SU-DHL-6 (cell line): ENCODE data around the gene ZNF654.

ENCODE experiments used
- H2AFZ ChIP-seq: fragments of 200-600 bp; sonication (generic); 2 replicates; pipeline ENCODE4 v1.6.1; 2014; ENCODE audit warnings: low read depth, mild to moderate bottlenecking, moderate library complexity, mixed read lengths, antibody characterized with exemption, low read length; ENCODE audit not compliant: severe bottlenecking
- H3F3A ChIP-seq: fragments of 200-600 bp; shearing (Covaris generic); 2 replicates; pipeline ENCODE4 v1.6.0; 2016; ENCODE audit warnings: antibody characterized with exemption, mild to moderate bottlenecking; ENCODE audit not compliant: insufficient read depth
- H3K27ac ChIP-seq: fragments of 200-600 bp; sonication (generic); 2 replicates; pipeline ENCODE4 v1.5.1; 2016; ENCODE audit warnings: low read depth, mild to moderate bottlenecking, low read length, moderate library complexity, mixed read lengths
- H3K27me3 ChIP-seq: fragments of 200-600 bp; sonication (generic), shearing (Covaris generic); 2 replicates; pipeline ENCODE4 v1.6.0; 2014; ENCODE audit warnings: mild to moderate bottlenecking, low read length
- H3K36me3 ChIP-seq: fragments of 200-600 bp; sonication (generic); 2 replicates; pipeline ENCODE4 v1.6.1; 2014; ENCODE audit warnings: mild to moderate bottlenecking, low read length, mixed read lengths
- H3K4me2 ChIP-seq: fragments of 300-600, 200-600 bp; shearing (Covaris generic), sonication (generic); 2 replicates; pipeline ENCODE4 v1.6.0; 2014; ENCODE audit warnings: low read length, low read depth, mild to moderate bottlenecking; ENCODE audit not compliant: poor library complexity, severe bottlenecking
- H3K4me3 ChIP-seq: fragments of 200-600 bp; sonication (generic); 2 replicates; pipeline ENCODE4 v1.5.1; 2014; ENCODE audit warnings: antibody characterized with exemption, low read length, mild to moderate bottlenecking, mixed read lengths; ENCODE audit not compliant: insufficient read depth, poor library complexity, severe bottlenecking
- H3K79me2 ChIP-seq: fragments of 200-600 bp; sonication (generic); 2 replicates; pipeline ENCODE4 v1.6.1; 2014; ENCODE audit warnings: mild to moderate bottlenecking, low read length, moderate library complexity; ENCODE audit not compliant: insufficient read depth
- H3K9ac ChIP-seq: fragments of 200-600 bp; sonication (generic); 2 replicates; pipeline ENCODE4 v1.7.0; 2014; ENCODE audit warnings: mild to moderate bottlenecking, low read length
- H3K9me2 ChIP-seq: fragments of 200-600 bp; sonication (generic); replicated peaks from 2 replicates; pipeline ENCODE4 v1.6.1; 2014; ENCODE audit warnings: low read length; ENCODE audit not compliant: insufficient read depth
- H3K9me3 ChIP-seq: fragments of 200-600 bp; sonication (generic); 2 replicates; pipeline ENCODE4 v1.6.1; 2014; ENCODE audit warnings: low read length, mixed read lengths; ENCODE audit not compliant: insufficient read depth
- H4K20me1 ChIP-seq: fragments of 200-600 bp; sonication (generic); 2 replicates; pipeline ENCODE4 v1.6.1; 2014; ENCODE audit warnings: low read depth, mild to moderate bottlenecking, antibody characterized with exemption, low read length, moderate library complexity, mixed read lengths
- CTCF ChIP-seq: fragments of 200-600 bp; sonication (generic); IDR thresholded peaks from one replicate; pipeline ENCODE4 v1.5.1; 2017; ENCODE audit warnings: antibody characterized with exemption, mild to moderate bottlenecking, low read length, moderate library complexity; ENCODE audit not compliant: insufficient read depth, poor library complexity, severe bottlenecking
- EZH2phosphoT487 ChIP-seq: fragments of 200-600 bp; sonication (generic), shearing (Covaris generic); conservative IDR thresholded peaks from 2 replicates; pipeline ENCODE4 v1.6.1; 2018; ENCODE audit warnings: mild to moderate bottlenecking, antibody characterized with exemption, low read length, moderate library complexity, mixed read lengths

Gene ZNF654

GRCh38 chr3:88058306-88058580 is 812 bp upstream of the ZNF654 start:
- H3F3A ChIP-seq: peaks cover 10% of the 10 kb centered on the region; the same call in 1 of the 2 replicates
- H3K4me3 ChIP-seq: peak overlapping the region; percentile 66
- H3K9ac ChIP-seq: peak overlapping the region; percentile 97
- peaks cover 67% of the 10 kb centered on the region for H3K79me2 ChIP-seq
- H4K20me1 ChIP-seq: peaks cover 31% of the 10 kb centered on the region
- peak overlapping the region; percentile 74 for H3K27ac ChIP-seq
- H3K4me2 ChIP-seq: peak overlapping the region; percentile 84
- no peak for TF ChIP-seq CTCF
- no peak for TF ChIP-seq EZH2phosphoT487
- H3K9me3 ChIP-seq: no peaks in the 10 kb centered on the region
- H3K27me3 ChIP-seq: no peaks in the 10 kb centered on the region
- H3K36me3 ChIP-seq: peaks cover 36% of the 10 kb centered on the region
- no peaks in the 10 kb centered on the region for H3K9me2 ChIP-seq
- H2AFZ ChIP-seq: peak overlapping the region; percentile 69

- H3K9me2 ChIP-seq: no peaks in the 10 kb centered on the region
- peak overlapping the region; percentile 79 for H3K4me3 ChIP-seq
- H3K27ac ChIP-seq: peak overlapping the region; percentile 66
- peaks cover 31% of the 10 kb centered on the region for H4K20me1 ChIP-seq
- no peaks in the 10 kb centered on the region for H3K9me3 ChIP-seq
- H3K4me2 ChIP-seq: peak overlapping the region; percentile 88
- peaks cover 30% of the 10 kb centered on the region for H3K36me3 ChIP-seq
- peak overlapping the region; percentile 52 for H2AFZ ChIP-seq
- peaks cover under 1% of the 10 kb centered on the region; the same call in 1 of the 2 replicates for H3F3A ChIP-seq
- peak overlapping the region; percentile 97 for H3K9ac ChIP-seq
- TF ChIP-seq CTCF: no peak
- no peak for TF ChIP-seq EZH2phosphoT487
- no peaks in the 10 kb centered on the region for H3K27me3 ChIP-seq
- H3K79me2 ChIP-seq: peaks cover 81% of the 10 kb centered on the region
Measured at GRCh38 chr3:88059380-88060170, 520 bp downstream of the ZNF654 start.

- Histone ChIP-seq H3K9me3 (no peaks in the 10 kb centered on the region), H3K4me3 (peak overlapping the region; percentile 79), H3K79me2 (peaks cover 92% of the 10 kb centered on the region), H3K9ac (peak overlapping the region; percentile 97; the same call in 1 of the 2 replicates), H3K27me3 (no peaks in the 10 kb centered on the region), H3K9me2 (no peaks in the 10 kb centered on the region), H4K20me1 (peaks cover 22% of the 10 kb centered on the region), H3K27ac (no peak overlapping the region; the same call in 1 of the 2 replicates), H3F3A (no peaks in the 10 kb centered on the region), H3K4me2 (peak overlapping the region; percentile 88), H2AFZ (no peak overlapping the region), H3K36me3 (peaks cover 12% of the 10 kb centered on the region)
- no peak for TF ChIP-seq EZH2phosphoT487
- no peak for TF ChIP-seq CTCF
Measured at GRCh38 chr3:88061746-88062145, 2.7 kb downstream of the ZNF654 start.
